GM18861 (cell line): ENCODE data around the gene ARL5B.

ENCODE experiments used
- ATAC-seq: cut with Tn5 transposase; IDR thresholded peaks from one replicate; pipeline ENCODE4 v1.9.1; 2021; ENCODE audit not compliant: unreplicated experiment

ARL5B gene

GRCh38 chr10:18699849-18700840 lies 40.9 kb downstream of the ARL5B start:
- no peak for ATAC-seq

- ATAC-seq, result no peak
These were observed 44.3 kb downstream of the ARL5B start for GRCh38 chr10:18703521-18703920.

GRCh38 chr10:18710201-18710653 lies 51.0 kb downstream of the ARL5B start:
- ATAC-seq, result no peak

- ATAC-seq, result no peak
These were observed 53.8 kb downstream of the ARL5B start for GRCh38 chr10:18713077-18713476.

- ATAC-seq, result no peak
These were observed 59.8 kb downstream of the ARL5B start for GRCh38 chr10:18718991-18719390.

GRCh38 chr10:18719811-18720210 lies 60.6 kb downstream of the ARL5B start:
- ATAC-seq, result no peak

GRCh38 chr10:18721067-18721466 lies 61.8 kb downstream of the ARL5B start:
- no peak for ATAC-seq

GRCh38 chr10:18723801-18724200 lies 64.6 kb downstream of the ARL5B start:
- no peak for ATAC-seq
